Osteocyte (in vitro differentiated cells): Measurements from ENCODE around the gene CAMKK2. TPM values are rescaled to one million over a fixed set of nuclear protein-coding genes. Genes with fewer than 3 reads are reported as not detected.

Experiments
- DNase-seq: peaks from one replicate; pipeline ENCODE4 v3.0.0; 2021; ENCODE audit warnings: mixed read lengths; ENCODE audit not compliant: unreplicated experiment; ENCODE audit errors: extremely low spot score
- H3K27ac Mint-ChIP-seq: one replicate; pipeline ENCODE4 v1.8.0; 2021; ENCODE audit warnings: mild to moderate bottlenecking, mixed read lengths; ENCODE audit not compliant: unreplicated experiment
- H3K27me3 Mint-ChIP-seq: one replicate; pipeline ENCODE4 v1.8.0; 2021; ENCODE audit warnings: mixed read lengths; ENCODE audit not compliant: unreplicated experiment
- H3K36me3 Mint-ChIP-seq: one replicate; pipeline ENCODE4 v1.8.0; 2021; ENCODE audit warnings: mixed read lengths; ENCODE audit not compliant: unreplicated experiment
- H3K4me1 Mint-ChIP-seq: one replicate; pipeline ENCODE4 v1.8.0; 2021; ENCODE audit warnings: mixed read lengths; ENCODE audit not compliant: unreplicated experiment
- H3K4me3 Mint-ChIP-seq: one replicate; pipeline ENCODE4 v1.8.0; 2021; ENCODE audit warnings: mild to moderate bottlenecking, moderate library complexity, mixed read lengths; ENCODE audit not compliant: unreplicated experiment
- H3K9me3 Mint-ChIP-seq: one replicate; pipeline ENCODE4 v1.8.0; 2021; ENCODE audit warnings: mixed read lengths; ENCODE audit not compliant: unreplicated experiment
- CTCF ChIP-seq: fragments of 200-600 bp; sonication (generic); IDR thresholded peaks from 2 replicates; pipeline ENCODE4 v1.5.0; 2021; ENCODE audit warnings: antibody characterized with exemption, mild to moderate bottlenecking, moderate library complexity
- total RNA-seq: library from RNA; stranded (reverse); gene quantifications from 2 replicates; pipeline ENCODE4 v1.2.1, GENCODE V29; 2021

Gene CAMKK2
- total RNA-seq, 1 donor from 2014 or later, result 33.0 TPM

GRCh38 chr12:121238604-121239350 lies 57.7 kb downstream of the CAMKK2 start:
- peak; percentile 37 for TF ChIP-seq CTCF
- Mint-ChIP-seq H3K9me3 (no peaks in the 10 kb centered on the region), H3K4me1 (peaks cover 27% of the 10 kb centered on the region), H3K27ac (no peak overlapping the region), H3K4me3 (no peak overlapping the region), H3K36me3 (peaks cover 8% of the 10 kb centered on the region), H3K27me3 (no peaks in the 10 kb centered on the region)
- no peak for DNase-seq

GRCh38 chr12:121238086-121238485 lies 58.4 kb downstream of the CAMKK2 start:
- H3K4me1 Mint-ChIP-seq, result peaks cover 27% of the 10 kb centered on the region
- H3K27ac Mint-ChIP-seq, result no peak overlapping the region
- TF ChIP-seq CTCF, result no peak
- no peaks in the 10 kb centered on the region for H3K27me3 Mint-ChIP-seq
- peaks cover 6% of the 10 kb centered on the region for H3K36me3 Mint-ChIP-seq
- H3K4me3 Mint-ChIP-seq, result no peak overlapping the region
- no peak for DNase-seq
- no peaks in the 10 kb centered on the region for H3K9me3 Mint-ChIP-seq

- Mint-ChIP-seq H3K36me3 (peaks cover 8% of the 10 kb centered on the region), H3K27ac (no peak overlapping the region), H3K9me3 (no peaks in the 10 kb centered on the region), H3K4me3 (no peak overlapping the region), H3K27me3 (no peaks in the 10 kb centered on the region), H3K4me1 (peaks cover 27% of the 10 kb centered on the region)
- no peak for DNase-seq
- TF ChIP-seq CTCF, result no peak
These were observed 59.1 kb downstream of the CAMKK2 start for GRCh38 chr12:121237415-121237814.

- Mint-ChIP-seq H3K4me1 (peaks cover 27% of the 10 kb centered on the region), H3K27ac (no peak overlapping the region), H3K27me3 (no peaks in the 10 kb centered on the region), H3K9me3 (no peaks in the 10 kb centered on the region), H3K36me3 (peaks cover 11% of the 10 kb centered on the region), H3K4me3 (no peak overlapping the region)
- TF ChIP-seq CTCF, result no peak
- no peak for DNase-seq
These were observed 59.7 kb downstream of the CAMKK2 start for GRCh38 chr12:121236776-121237175.

GRCh38 chr12:121233628-121234020 lies 62.9 kb downstream of the CAMKK2 start:
- H3K27ac Mint-ChIP-seq, result no peak overlapping the region
- H3K4me3 Mint-ChIP-seq, result no peak overlapping the region
- TF ChIP-seq CTCF, result no peak
- no peaks in the 10 kb centered on the region for H3K27me3 Mint-ChIP-seq
- no peaks in the 10 kb centered on the region for H3K9me3 Mint-ChIP-seq
- DNase-seq, result no peak
- peaks cover 16% of the 10 kb centered on the region for H3K4me1 Mint-ChIP-seq
- peaks cover 15% of the 10 kb centered on the region for H3K36me3 Mint-ChIP-seq
